ENCODE measurements around the gene TRERF1. TPM values are rescaled to one million over a fixed set of nuclear protein-coding genes. Genes with fewer than 3 reads are reported as not detected.

Gene TRERF1
- total RNA-seq, 1 donor from 2014 or later, result 12.8 TPM

DNA sequence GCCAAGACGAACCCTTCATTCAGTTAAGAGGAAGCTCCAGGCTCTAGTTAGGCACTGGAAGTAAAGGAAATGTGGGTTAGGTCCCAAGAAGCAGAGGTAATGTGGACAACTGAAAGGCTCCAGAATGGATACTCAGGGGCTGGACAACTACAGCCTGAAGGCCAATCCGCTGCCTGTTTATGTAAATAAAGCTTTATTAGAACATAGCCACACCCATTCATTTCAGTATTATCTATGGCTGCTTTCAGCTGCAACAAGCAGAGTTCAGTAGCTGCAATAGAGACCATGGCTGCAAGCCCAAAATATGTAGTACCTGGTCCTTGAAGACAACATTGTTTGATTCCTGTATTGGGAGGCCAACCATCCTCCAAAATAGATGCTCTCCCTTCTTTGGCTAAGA, 133.2 kb downstream of the TRERF1 start:
- no peak for DNase-seq
- Mint-ChIP-seq H3K27ac (ENCODE audit: unreplicated experiment) (no peak overlapping the region), H3K36me3 (ENCODE audit: unreplicated experiment) (no peaks in the 10 kb centered on the region), H3K9me3 (ENCODE audit: unreplicated experiment) (peaks cover 2% of the 10 kb centered on the region), H3K4me3 (ENCODE audit: unreplicated experiment) (no peak overlapping the region), H3K4me1 (ENCODE audit: low read depth, unreplicated experiment) (peaks cover 3% of the 10 kb centered on the region), H3K27me3 (ENCODE audit: unreplicated experiment) (no peaks in the 10 kb centered on the region)
- TF ChIP-seq, protein P1, sequence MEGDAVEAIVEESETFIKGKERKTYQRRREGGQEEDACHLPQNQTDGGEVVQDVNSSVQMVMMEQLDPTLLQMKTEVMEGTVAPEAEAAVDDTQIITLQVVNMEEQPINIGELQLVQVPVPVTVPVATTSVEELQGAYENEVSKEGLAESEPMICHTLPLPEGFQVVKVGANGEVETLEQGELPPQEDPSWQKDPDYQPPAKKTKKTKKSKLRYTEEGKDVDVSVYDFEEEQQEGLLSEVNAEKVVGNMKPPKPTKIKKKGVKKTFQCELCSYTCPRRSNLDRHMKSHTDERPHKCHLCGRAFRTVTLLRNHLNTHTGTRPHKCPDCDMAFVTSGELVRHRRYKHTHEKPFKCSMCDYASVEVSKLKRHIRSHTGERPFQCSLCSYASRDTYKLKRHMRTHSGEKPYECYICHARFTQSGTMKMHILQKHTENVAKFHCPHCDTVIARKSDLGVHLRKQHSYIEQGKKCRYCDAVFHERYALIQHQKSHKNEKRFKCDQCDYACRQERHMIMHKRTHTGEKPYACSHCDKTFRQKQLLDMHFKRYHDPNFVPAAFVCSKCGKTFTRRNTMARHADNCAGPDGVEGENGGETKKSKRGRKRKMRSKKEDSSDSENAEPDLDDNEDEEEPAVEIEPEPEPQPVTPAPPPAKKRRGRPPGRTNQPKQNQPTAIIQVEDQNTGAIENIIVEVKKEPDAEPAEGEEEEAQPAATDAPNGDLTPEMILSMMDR (IDR thresholded peaks at IDR 0.05; ENCODE audit: partially characterized antibody, unreplicated experiment), result no peak

DNA sequence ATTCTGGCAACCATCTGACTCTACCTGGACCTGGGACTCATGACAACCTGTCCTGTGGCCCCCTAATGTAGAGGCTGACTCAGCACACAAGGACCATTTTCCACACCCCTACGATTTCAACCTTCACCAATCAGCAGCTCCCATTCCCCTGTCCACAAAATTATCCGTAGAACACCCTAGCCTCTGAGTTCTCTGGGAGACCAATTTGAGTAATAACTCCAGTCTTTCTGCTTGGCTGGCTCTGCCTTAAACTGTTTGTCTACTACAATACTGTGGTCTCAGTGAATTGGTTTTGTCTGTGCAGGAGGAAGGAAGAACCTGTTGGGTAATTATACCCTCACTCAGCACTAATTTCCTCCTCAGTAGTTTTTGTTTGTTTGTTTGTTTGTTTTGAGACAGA, 134.7 kb downstream of the TRERF1 start:
- no peak for DNase-seq
- Mint-ChIP-seq H3K27me3 (ENCODE audit: unreplicated experiment) (no peaks in the 10 kb centered on the region), H3K9me3 (ENCODE audit: unreplicated experiment) (peaks cover 4% of the 10 kb centered on the region), H3K36me3 (ENCODE audit: unreplicated experiment) (no peaks in the 10 kb centered on the region), H3K4me1 (ENCODE audit: low read depth, unreplicated experiment) (peaks cover 12% of the 10 kb centered on the region), H3K4me3 (ENCODE audit: unreplicated experiment) (no peak overlapping the region), H3K27ac (ENCODE audit: unreplicated experiment) (no peak overlapping the region)
- TF ChIP-seq, protein P1 (IDR thresholded peaks at IDR 0.05; ENCODE audit: partially characterized antibody, unreplicated experiment), result no peak

DNA sequence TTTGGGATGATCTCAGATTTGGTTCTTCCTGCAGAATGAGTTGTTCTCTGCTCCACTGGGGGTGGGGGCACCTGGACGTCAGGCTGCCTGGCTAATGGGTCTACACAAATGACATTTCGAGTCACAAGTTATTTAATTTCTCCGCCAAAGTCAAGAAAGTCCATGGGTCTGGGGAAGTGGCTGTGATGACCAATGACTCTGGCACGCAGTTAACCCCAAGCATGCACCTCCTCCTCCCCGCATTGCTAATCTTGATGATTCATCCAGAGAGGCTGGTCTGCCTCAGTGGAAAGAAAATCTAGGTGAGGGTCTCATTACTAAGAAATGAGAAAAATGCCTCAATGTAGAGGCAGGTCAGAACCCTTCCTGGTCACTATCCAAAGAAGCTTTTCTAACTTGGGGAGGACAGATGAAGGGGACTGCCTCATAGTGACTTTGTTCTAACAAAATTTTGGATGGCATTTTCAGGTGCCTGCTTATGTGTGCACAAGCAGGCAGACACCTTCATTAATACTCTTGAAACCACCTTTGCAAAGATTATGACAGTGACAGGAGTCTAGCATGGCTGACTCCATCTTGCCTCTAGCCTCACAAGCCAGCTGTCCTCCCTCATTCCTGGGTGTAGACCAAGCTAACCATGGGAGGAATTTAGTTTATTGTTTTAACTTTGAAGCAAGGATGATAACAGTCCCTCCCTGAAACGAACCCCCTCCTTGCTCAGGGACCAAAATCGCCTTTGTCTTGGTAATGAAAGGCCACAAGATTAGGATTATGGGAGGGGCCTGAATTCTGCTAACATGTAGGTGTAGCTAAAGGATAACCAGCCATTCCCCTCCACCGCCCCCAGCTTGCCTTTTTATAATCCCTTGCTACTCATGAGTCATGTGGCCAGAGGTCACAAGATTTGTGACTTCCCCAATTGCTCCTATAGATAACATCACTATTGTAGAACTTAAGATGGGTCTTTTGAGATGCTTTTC, 135.4 kb downstream of the TRERF1 start:
- DNase-seq, result no peak
- H3K4me3 Mint-ChIP-seq (ENCODE audit: unreplicated experiment), result no peak overlapping the region
- TF ChIP-seq, protein P1 (IDR thresholded peaks at IDR 0.05; ENCODE audit: partially characterized antibody, unreplicated experiment), result no peak
- H3K36me3 Mint-ChIP-seq (ENCODE audit: unreplicated experiment), result no peaks in the 10 kb centered on the region
- H3K4me1 Mint-ChIP-seq (ENCODE audit: low read depth, unreplicated experiment), result peaks cover 14% of the 10 kb centered on the region
- H3K27me3 Mint-ChIP-seq (ENCODE audit: unreplicated experiment), result no peaks in the 10 kb centered on the region
- H3K9me3 Mint-ChIP-seq (ENCODE audit: unreplicated experiment), result peaks cover 4% of the 10 kb centered on the region
- H3K27ac Mint-ChIP-seq (ENCODE audit: unreplicated experiment), result no peak overlapping the region

DNA sequence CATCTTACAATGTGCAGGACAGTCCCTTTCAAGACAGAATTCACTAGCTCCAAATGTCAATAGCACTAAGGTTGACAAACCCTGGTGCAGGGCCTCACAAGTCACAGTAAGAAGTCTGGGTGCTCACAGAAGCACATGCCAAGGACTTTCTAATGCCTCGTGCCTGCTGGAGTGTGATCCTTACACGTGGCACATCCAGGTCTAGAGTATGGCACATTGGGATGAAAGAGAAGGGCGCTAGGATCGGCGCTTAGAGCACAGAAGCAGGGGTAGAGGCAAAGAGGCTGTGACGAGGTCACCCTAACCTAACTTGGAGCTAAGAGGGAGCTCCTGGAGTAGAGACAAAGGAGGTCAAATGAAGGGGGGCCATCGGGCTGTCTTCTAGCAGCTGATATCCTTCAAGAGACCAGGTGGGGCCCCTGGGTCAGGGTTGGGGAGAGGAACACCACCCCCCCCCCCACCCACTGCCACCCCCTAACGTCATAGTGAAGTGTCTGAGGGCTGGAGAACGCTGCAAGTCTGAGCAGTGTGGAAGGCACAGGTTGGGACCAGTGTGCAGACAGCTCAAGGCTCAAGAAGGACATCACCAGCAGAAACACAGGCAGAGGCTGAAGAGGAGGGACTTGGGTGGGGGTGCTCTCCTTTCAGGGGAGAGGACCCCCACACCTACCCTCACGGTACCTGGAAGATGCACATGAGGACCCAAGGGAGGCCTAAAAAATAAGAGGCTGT, 136.3 kb downstream of the TRERF1 start:
- H3K4me1 Mint-ChIP-seq (ENCODE audit: low read depth, unreplicated experiment), result peaks cover 14% of the 10 kb centered on the region
- no peaks in the 10 kb centered on the region for H3K36me3 Mint-ChIP-seq (ENCODE audit: unreplicated experiment)
- H3K9me3 Mint-ChIP-seq (ENCODE audit: unreplicated experiment), result peaks cover 7% of the 10 kb centered on the region
- TF ChIP-seq, protein P1 (IDR thresholded peaks at IDR 0.05; ENCODE audit: partially characterized antibody, unreplicated experiment), result no peak
- DNase-seq, result no peak
- no peak overlapping the region for H3K4me3 Mint-ChIP-seq (ENCODE audit: unreplicated experiment)
- H3K27ac Mint-ChIP-seq (ENCODE audit: unreplicated experiment), result no peak overlapping the region
- peaks cover 1% of the 10 kb centered on the region for H3K27me3 Mint-ChIP-seq (ENCODE audit: unreplicated experiment)
